NCI-H345 (cell line): ENCODE results near the gene RXFP4.
"Not testable (repeated sequence)": the region's sequence is repeated elsewhere in the genome, so short reads cannot be mapped to it uniquely, and the experiment has no call there.

Source experiments
- DNase-seq: peaks from one replicate; lab custom pipeline; 2025; lab: John Stamatoyannopoulos, UW

RXFP4 gene

GRCh38 chr1:155978973-155979429 lies 37.6 kb downstream of the RXFP4 start:
- no peak for DNase-seq

GRCh38 chr1:155979597-155980343 lies 38.3 kb downstream of the RXFP4 start:
- DNase-seq: no peak

GRCh38 chr1:155981266-155982088 lies 40.0 kb downstream of the RXFP4 start:
- DNase-seq: no peak

- DNase-seq: no peak
These were observed 40.7 kb downstream of the RXFP4 start for GRCh38 chr1:155982106-155982505.

- DNase-seq: peak; percentile 94
These were observed 42.0 kb downstream of the RXFP4 start for GRCh38 chr1:155983191-155984024.

- DNase-seq: peak; percentile 98
These were observed 42.9 kb downstream of the RXFP4 start for GRCh38 chr1:155984341-155984740.

GRCh38 chr1:155984903-155985645 lies 43.6 kb downstream of the RXFP4 start:
- DNase-seq: not testable (repeated sequence)

- peak; percentile 90 for DNase-seq
These were observed 48.0 kb downstream of the RXFP4 start for GRCh38 chr1:155989242-155990004.

- DNase-seq: no peak
These were observed 48.7 kb downstream of the RXFP4 start for GRCh38 chr1:155990005-155990739.
